Measurements from ENCODE around the gene ADAM8. TPM values are rescaled to one million over a fixed set of nuclear protein-coding genes. Genes with fewer than 3 reads are reported as not detected.

The ADAM8 gene
- total RNA-seq, 5 donors from 2014 or later (not counting 1 experiment from before 2014, with no cell fraction given): 80.5 to 142 (median 107) TPM

DNA sequence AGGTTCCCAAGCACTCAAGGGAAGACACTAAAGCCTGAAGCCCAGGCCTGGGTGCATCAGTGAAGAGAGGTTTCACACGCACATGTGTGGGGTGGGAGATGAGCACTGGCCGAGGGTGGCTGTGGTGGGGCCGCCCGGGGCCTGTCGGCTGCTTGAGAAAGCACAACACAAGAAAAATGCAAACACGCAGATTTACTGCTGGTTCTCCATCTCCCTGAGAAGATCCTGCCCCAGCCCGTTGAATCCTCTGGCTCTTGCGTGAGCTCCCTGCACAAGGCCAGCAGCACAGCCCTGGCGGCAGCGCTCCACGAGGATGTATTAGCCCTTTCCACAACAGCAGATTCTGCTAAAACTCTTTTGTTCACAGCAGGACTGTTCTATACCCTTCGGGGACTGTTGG, 38.2 kb upstream of the ADAM8 start:
- Histone ChIP-seq H3K27me3 (replicated peaks in 1 of 2; ENCODE audit: control insufficient read depth in 2 of 2, extremely low read depth in 1 of 2, insufficient read depth in 2 of 2, low read length in 1 of 2) (peaks cover 0 to 14% of the 10 kb centered on the region in 2 experiments), H3K4me3 (ENCODE audit: control insufficient read depth in 1 of 2, extremely low read depth in 1 of 2, low read length in 1 of 2) (no peak overlapping the region), H3K36me3 (ENCODE audit: control insufficient read depth in 2 of 2, extremely low read depth in 1 of 2, insufficient read depth in 1 of 2, low read length in 1 of 2) (peaks cover 3 to 17% of the 10 kb centered on the region in 2 donors), H3K27ac (ENCODE audit: low read length) (no peak overlapping the region), H3K4me1 (ENCODE audit: control insufficient read depth in 1 of 2, extremely low read depth in 1 of 2, insufficient read depth in 2 of 2, low read length in 2 of 2) (peaks cover 0 to 13% of the 10 kb centered on the region in 2 experiments), H3K9me3 (no peaks in the 10 kb centered on the region)
- POLR2A ChIA-PET: interaction anchor here in 1 of 2 donors (1.1 kb wide), 1 partner anchor 9 kb away, joined by 3 read pairs; no protein-coding TSS in a partner anchor
- Mint-ChIP-seq H3K9me3 (no peaks in the 10 kb centered on the region), H3K27ac (no peak overlapping the region), H3K4me3 (no peak overlapping the region), H3K4me1 (peaks cover 7 to 18% (median 13%) of the 10 kb centered on the region in 3 donors), H3K36me3 (peaks cover 10% of the 10 kb centered on the region), H3K27me3 (peaks cover 6 to 7% of the 10 kb centered on the region in 2 donors)
- ATAC-seq (replicated peaks in 1 of 4): no peak
- 92% methylated on average over 10 of the region's 12 CpGs for WGBS (ENCODE audit: insufficient coverage)
- DNase-seq: no peak
- CTCF ChIA-PET: interaction anchor here in 1 of 2 donors (1.1 kb wide), 1 partner anchor 17 kb away, joined by 3 read pairs; no protein-coding TSS in a partner anchor

DNA sequence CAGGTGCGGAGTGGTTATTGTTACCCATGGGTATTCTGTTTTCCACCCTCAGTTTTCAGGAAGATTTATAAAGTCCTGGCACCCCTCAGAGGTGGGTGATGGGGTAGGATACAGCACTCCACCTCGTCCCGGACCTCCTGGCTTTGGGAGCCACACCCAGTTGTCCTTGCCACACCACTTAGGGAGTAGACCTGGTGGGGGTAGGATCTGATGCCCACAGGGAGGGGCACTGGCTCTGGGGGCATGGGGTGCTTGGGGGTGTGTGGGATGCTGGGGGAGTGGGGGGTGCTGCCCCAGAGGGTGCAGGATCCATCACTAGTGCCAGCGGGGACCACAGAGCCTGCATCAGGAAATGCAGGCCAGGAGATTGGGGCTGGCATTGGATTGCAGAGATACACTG, 36.5 kb upstream of the ADAM8 start:
- ChIA-PET POLR2A (no interaction called here), CTCF (no interaction called here)
- Mint-ChIP-seq H3K27ac (no peak overlapping the region), H3K27me3 (no peaks in the 10 kb centered on the region), H3K36me3 (peaks cover 11% of the 10 kb centered on the region), H3K9me3 (no peaks in the 10 kb centered on the region), H3K4me3 (no peak overlapping the region), H3K4me1 (peaks cover 4 to 12% (median 8%) of the 10 kb centered on the region in 3 donors)
- Histone ChIP-seq H3K4me3 (ENCODE audit: control insufficient read depth in 1 of 2, extremely low read depth in 1 of 2, low read length in 1 of 2) (no peak overlapping the region), H3K27ac (ENCODE audit: low read length) (no peak overlapping the region), H3K27me3 (replicated peaks in 1 of 2; ENCODE audit: control insufficient read depth in 2 of 2, extremely low read depth in 1 of 2, insufficient read depth in 2 of 2, low read length in 1 of 2) (no peaks in the 10 kb centered on the region), H3K36me3 (ENCODE audit: control insufficient read depth in 2 of 2, extremely low read depth in 1 of 2, insufficient read depth in 1 of 2, low read length in 1 of 2) (peaks cover 3 to 22% of the 10 kb centered on the region in 2 donors), H3K9me3 (no peaks in the 10 kb centered on the region), H3K4me1 (ENCODE audit: control insufficient read depth in 1 of 2, extremely low read depth in 1 of 2, insufficient read depth in 2 of 2, low read length in 2 of 2) (peaks cover 0 to 12% of the 10 kb centered on the region in 2 experiments)
- ATAC-seq (replicated peaks in 1 of 4) (no peak), DNase-seq (no peak)
- 100% methylated on average over 2 of the region's 4 CpGs for WGBS (ENCODE audit: insufficient coverage)

DNA sequence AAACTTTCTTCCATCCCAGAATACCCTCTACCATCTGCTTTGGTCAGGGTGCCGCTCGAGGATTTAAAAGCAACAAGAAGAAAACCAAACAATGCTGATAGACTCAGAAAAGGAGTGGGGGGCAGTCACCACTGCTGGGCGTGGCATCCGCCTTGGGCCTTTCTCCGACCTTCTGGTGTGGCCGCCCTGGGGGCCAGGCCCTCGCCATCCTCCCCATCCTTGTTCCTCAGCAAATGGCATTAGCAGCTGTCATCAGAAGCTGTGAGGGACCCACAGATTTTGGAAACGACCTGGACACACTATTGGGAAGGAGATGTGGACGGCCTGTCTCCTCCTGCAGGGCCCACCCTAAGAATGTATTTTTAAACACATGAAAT, 36.1 kb upstream of the ADAM8 start:
- no peaks in the 10 kb centered on the region for H3K9me3 ChIP-seq
- H3K9me3 Mint-ChIP-seq: no peaks in the 10 kb centered on the region
- peaks cover 3 to 22% of the 10 kb centered on the region in 2 donors for H3K36me3 ChIP-seq (ENCODE audit: control insufficient read depth in 2 of 2, extremely low read depth in 1 of 2, insufficient read depth in 1 of 2, low read length in 1 of 2)
- H3K27me3 ChIP-seq (replicated peaks in 1 of 2; ENCODE audit: control insufficient read depth in 2 of 2, extremely low read depth in 1 of 2, insufficient read depth in 2 of 2, low read length in 1 of 2): no peaks in the 10 kb centered on the region
- ChIA-PET CTCF (interaction anchor here in 1 of 2 donors (0.7 kb wide), 1 partner anchor 15 kb away, joined by 3 read pairs; no protein-coding TSS in a partner anchor), POLR2A (no interaction called here)
- peaks cover 6 to 16% (median 12%) of the 10 kb centered on the region in 3 donors for H3K4me1 Mint-ChIP-seq
- no peaks in the 10 kb centered on the region for H3K27me3 Mint-ChIP-seq
- H3K4me3 Mint-ChIP-seq: no peak overlapping the region
- no peak overlapping the region for H3K27ac ChIP-seq (ENCODE audit: low read length)
- peaks cover 0 to 17% of the 10 kb centered on the region in 2 experiments for H3K4me1 ChIP-seq (ENCODE audit: control insufficient read depth in 1 of 2, extremely low read depth in 1 of 2, insufficient read depth in 2 of 2, low read length in 2 of 2)
- DNase-seq (no peak), ATAC-seq (replicated peaks in 1 of 4) (no peak)
- H3K36me3 Mint-ChIP-seq: peaks cover 15% of the 10 kb centered on the region
- H3K27ac Mint-ChIP-seq: no peak overlapping the region
- WGBS (ENCODE audit: insufficient coverage): 94% methylated on average over 6 of the region's 9 CpGs
- no peak overlapping the region for H3K4me3 ChIP-seq (ENCODE audit: control insufficient read depth in 1 of 2, extremely low read depth in 1 of 2, low read length in 1 of 2)

DNA sequence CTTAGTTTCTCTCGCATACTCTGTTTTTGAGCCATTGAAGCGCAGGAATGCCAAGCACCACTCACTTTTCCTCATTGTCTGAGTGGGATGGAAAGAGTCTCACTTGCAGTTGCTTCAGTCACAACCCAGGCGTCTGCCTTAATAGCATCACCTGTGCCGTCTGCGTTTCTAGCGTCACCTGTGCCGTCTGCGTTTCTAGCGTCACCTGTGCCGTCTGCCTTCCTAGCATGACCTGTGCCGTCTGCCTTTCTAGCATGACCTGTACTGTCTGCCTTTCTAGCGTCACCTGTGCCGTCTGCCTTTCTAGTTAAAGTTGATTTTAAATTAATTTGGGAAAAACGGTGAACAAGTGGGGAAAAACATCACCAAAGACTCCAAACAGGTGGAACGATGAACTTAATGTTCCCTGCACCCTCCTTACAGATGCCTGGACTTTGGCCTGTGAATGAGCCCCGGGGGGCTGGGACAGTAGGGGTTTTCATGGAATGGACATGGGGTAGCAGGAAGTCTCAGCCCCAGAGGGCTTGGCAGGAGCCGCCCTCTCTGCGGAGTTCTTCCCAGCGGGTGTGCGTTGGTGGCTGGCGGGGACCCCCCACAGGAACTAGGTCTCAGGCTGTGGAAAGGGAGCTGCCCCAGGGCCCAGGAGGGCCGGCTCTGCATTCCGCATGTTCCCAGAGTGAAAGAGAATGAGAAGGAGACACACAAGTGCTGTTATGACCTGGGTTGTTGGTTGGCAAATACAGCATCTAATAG, 35.5 kb upstream of the ADAM8 start:
- no peaks in the 10 kb centered on the region for H3K27me3 ChIP-seq (replicated peaks in 1 of 2; ENCODE audit: control insufficient read depth in 2 of 2, extremely low read depth in 1 of 2, insufficient read depth in 2 of 2, low read length in 1 of 2)
- Mint-ChIP-seq H3K36me3 (peaks cover 15% of the 10 kb centered on the region), H3K27ac (no peak overlapping the region), H3K27me3 (no peaks in the 10 kb centered on the region), H3K9me3 (no peaks in the 10 kb centered on the region), H3K4me1 (peaks cover 11 to 22% (median 18%) of the 10 kb centered on the region in 3 donors), H3K4me3 (no peak overlapping the region)
- no peak overlapping the region for H3K4me3 ChIP-seq (ENCODE audit: control insufficient read depth in 1 of 2, extremely low read depth in 1 of 2, low read length in 1 of 2)
- no peak for DNase-seq
- H3K36me3 ChIP-seq (ENCODE audit: control insufficient read depth in 2 of 2, extremely low read depth in 1 of 2, insufficient read depth in 1 of 2, low read length in 1 of 2): peaks cover 3 to 22% of the 10 kb centered on the region in 2 donors
- no peak overlapping the region for H3K27ac ChIP-seq (ENCODE audit: low read length)
- ATAC-seq (replicated peaks in 1 of 4): no peak
- no peaks in the 10 kb centered on the region for H3K9me3 ChIP-seq
- 96% methylated on average over 13 of the region's 23 CpGs for WGBS (ENCODE audit: insufficient coverage)
- POLR2A ChIA-PET: interaction anchor here in 1 of 2 donors (0.5 kb wide), 1 partner anchor 42 kb away, joined by 8 read pairs; no protein-coding TSS in a partner anchor
- CTCF ChIA-PET: interaction anchor here in 1 of 2 donors (0.7 kb wide), 1 partner anchor 15 kb away, joined by 3 read pairs; no protein-coding TSS in a partner anchor
- peaks cover 3 to 22% of the 10 kb centered on the region in 2 experiments for H3K4me1 ChIP-seq (ENCODE audit: control insufficient read depth in 1 of 2, extremely low read depth in 1 of 2, insufficient read depth in 2 of 2, low read length in 2 of 2)

DNA sequence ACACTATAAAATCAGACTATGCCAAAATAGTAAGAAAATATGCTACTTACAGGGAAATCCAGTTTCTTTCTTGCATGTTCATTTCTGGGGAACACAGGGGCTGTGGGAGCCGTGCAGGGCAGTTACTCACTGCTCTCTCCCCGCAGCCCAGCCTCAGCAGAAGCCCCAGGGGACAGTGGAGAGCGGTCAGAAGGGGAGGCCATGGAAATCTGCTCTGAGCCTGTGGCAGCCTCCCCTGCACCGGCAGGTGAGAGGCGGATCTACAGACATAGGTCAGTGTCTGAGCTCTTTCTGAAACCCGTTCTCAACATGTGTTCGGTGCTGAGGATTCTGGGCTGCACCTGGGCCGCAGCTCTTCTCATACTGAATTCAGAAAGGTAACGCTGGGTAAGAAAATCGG, 34.9 kb upstream of the ADAM8 start:
- Mint-ChIP-seq H3K27me3 (no peaks in the 10 kb centered on the region), H3K9me3 (no peaks in the 10 kb centered on the region), H3K27ac (no peak overlapping the region), H3K36me3 (peaks cover 15% of the 10 kb centered on the region), H3K4me1 (peaks cover 17 to 27% (median 23%) of the 10 kb centered on the region in 3 donors), H3K4me3 (no peak overlapping the region)
- 95% methylated on average over 10 of the region's 10 CpGs for WGBS (ENCODE audit: insufficient coverage)
- no peaks in the 10 kb centered on the region for H3K27me3 ChIP-seq (replicated peaks in 1 of 2; ENCODE audit: control insufficient read depth in 2 of 2, extremely low read depth in 1 of 2, insufficient read depth in 2 of 2, low read length in 1 of 2)
- H3K4me3 ChIP-seq (ENCODE audit: control insufficient read depth in 1 of 2, extremely low read depth in 1 of 2, low read length in 1 of 2): no peak overlapping the region
- DNase-seq (no peak), ATAC-seq (replicated peaks in 1 of 4) (no peak)
- peaks cover 3 to 22% of the 10 kb centered on the region in 2 donors for H3K36me3 ChIP-seq (ENCODE audit: control insufficient read depth in 2 of 2, extremely low read depth in 1 of 2, insufficient read depth in 1 of 2, low read length in 1 of 2)
- H3K27ac ChIP-seq (ENCODE audit: low read length): no peak overlapping the region
- ChIA-PET POLR2A (interaction anchor here in 1 of 2 donors (0.5 kb wide), 1 partner anchor 42 kb away, joined by 8 read pairs; no protein-coding TSS in a partner anchor), CTCF (no interaction called here)
- H3K4me1 ChIP-seq (ENCODE audit: control insufficient read depth in 1 of 2, extremely low read depth in 1 of 2, insufficient read depth in 2 of 2, low read length in 2 of 2): peaks cover 4 to 29% of the 10 kb centered on the region in 2 experiments
- H3K9me3 ChIP-seq: no peaks in the 10 kb centered on the region

DNA sequence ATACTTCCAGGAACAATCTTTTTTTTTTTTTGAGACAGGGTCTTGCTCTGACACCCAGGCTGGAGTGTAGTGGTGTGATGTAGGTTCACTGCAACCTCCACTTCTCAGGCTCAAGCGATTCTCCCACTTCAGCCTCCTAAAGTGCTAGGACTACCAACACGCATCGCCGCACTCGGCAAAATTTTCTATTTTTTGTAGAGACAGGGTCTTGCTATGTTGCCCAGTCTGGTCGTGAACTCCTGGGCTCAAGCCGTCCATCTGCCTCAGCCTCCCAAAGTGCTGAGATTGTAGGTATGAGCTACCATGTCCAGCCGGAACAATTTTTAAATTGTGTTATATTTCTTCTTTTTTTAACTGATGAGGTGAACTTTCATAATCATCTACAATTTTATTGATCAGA, 34.1 kb upstream of the ADAM8 start:
- ATAC-seq (replicated peaks in 1 of 4) (no peak), DNase-seq (no peak)
- ChIA-PET POLR2A (interaction anchor here in 1 of 2 donors (0.7 kb wide), 1 partner anchor 850 kb away, joined by 3 read pairs; no protein-coding TSS in a partner anchor), CTCF (no interaction called here)
- Mint-ChIP-seq H3K4me3 (peak overlapping the region in 2 of 3 donors; percentile 31 to 36), H3K9me3 (no peaks in the 10 kb centered on the region), H3K4me1 (peaks cover 21 to 29% (median 27%) of the 10 kb centered on the region in 3 donors), H3K36me3 (peaks cover 15% of the 10 kb centered on the region), H3K27ac (no peak overlapping the region), H3K27me3 (no peaks in the 10 kb centered on the region)
- H3K27me3 ChIP-seq (replicated peaks in 1 of 2; ENCODE audit: control insufficient read depth in 2 of 2, extremely low read depth in 1 of 2, insufficient read depth in 2 of 2, low read length in 1 of 2): no peaks in the 10 kb centered on the region
- H3K4me1 ChIP-seq (ENCODE audit: control insufficient read depth in 1 of 2, extremely low read depth in 1 of 2, insufficient read depth in 2 of 2, low read length in 2 of 2): peaks cover 4 to 34% of the 10 kb centered on the region in 2 experiments
- peaks cover 3 to 24% of the 10 kb centered on the region in 2 donors for H3K36me3 ChIP-seq (ENCODE audit: control insufficient read depth in 2 of 2, extremely low read depth in 1 of 2, insufficient read depth in 1 of 2, low read length in 1 of 2)
- H3K9me3 ChIP-seq: no peaks in the 10 kb centered on the region
- H3K27ac ChIP-seq (ENCODE audit: low read length): no peak overlapping the region
- no peak overlapping the region for H3K4me3 ChIP-seq (ENCODE audit: control insufficient read depth in 1 of 2, extremely low read depth in 1 of 2, low read length in 1 of 2)
- WGBS (ENCODE audit: insufficient coverage): no CpG with 5 or more reads among the region's 8 CpGs

All from T-cell (primary cell).